Measurements from ENCODE around the gene F12.
A peak's percentile ranks its signal among the peaks of the same experiment; 100 is the strongest.

The F12 gene

DNA sequence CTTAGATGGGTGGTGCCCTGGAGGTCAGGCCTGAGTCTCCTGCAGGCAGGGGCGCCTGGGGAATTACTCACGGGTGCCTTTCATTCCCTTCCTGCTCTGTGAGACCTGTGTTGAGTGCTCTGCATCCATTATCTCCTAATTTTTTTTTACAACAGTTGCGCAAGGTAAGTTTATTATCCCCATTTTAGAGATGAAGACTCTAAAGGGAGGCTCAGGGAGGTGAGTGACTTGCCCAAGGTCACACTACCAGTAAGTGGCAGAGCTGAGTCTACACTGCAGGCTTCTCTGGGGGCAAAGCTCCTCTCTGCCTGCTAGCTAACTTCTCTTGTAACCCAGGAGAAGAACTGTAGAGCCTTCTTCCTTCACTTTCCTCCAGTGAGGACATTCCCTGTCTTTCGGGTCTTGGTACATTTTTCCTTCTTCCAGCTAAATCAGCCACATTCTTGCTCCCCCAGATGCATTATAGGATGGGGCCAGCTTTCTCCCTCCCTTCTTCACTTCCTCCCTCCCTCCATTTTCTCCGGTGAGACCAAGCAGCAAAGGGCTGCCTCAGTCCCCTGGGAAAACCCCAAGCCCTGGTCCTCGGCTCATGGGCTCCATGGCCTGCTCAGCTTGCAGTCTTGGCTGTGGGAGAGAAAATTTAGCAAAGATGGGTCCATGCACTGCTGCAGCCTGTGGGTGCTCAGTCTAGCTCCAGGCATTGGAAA lies 39.0 kb upstream of the F12 start:
- Histone ChIP-seq H3K27ac (ENCODE audit: low read length, poor library complexity, severe bottlenecking) (peak overlapping the region; percentile 81), H3K27me3 (ENCODE audit: control insufficient read depth in 1 of 2, insufficient read depth in 1 of 2, low read length in 2 of 2) (peaks cover 0 to 10% of the 10 kb centered on the region in 2 experiments), H4K91ac (ENCODE audit: low read length) (no peak overlapping the region), H3K18ac (ENCODE audit: low read depth in 1 of 2, low read length in 2 of 2) (no peak overlapping the region), H3K9me3 (ENCODE audit: control insufficient read depth, low read length) (no peaks in the 10 kb centered on the region), H2BK15ac (ENCODE audit: low read depth, poor library complexity, severe bottlenecking) (peak overlapping the region; percentile 13), H3K4me1 (ENCODE audit: control insufficient read depth, insufficient read depth, low read depth, low read length) (peaks cover 31% of the 10 kb centered on the region), H3K9ac (ENCODE audit: low read length) (no peak overlapping the region), H4K8ac (ENCODE audit: low read length) (no peak overlapping the region), H3K36me3 (ENCODE audit: control insufficient read depth in 1 of 2, insufficient read depth in 2 of 2, low read depth in 1 of 2, low read length in 2 of 2) (peaks cover 0 to 26% of the 10 kb centered on the region in 2 experiments), H2AFZ (ENCODE audit: low read depth, low read length) (no peak overlapping the region), H2BK12ac (ENCODE audit: low read length in 2 of 2) (no peak overlapping the region), H3K23ac (ENCODE audit: low read length in 2 of 2) (no peak overlapping the region), H2BK120ac (ENCODE audit: low read depth, low read length) (no peak overlapping the region), H3K4me2 (ENCODE audit: low read length, poor library complexity, severe bottlenecking) (no peak overlapping the region), H3K79me1 (replicated peaks; ENCODE audit: low read length, poor library complexity, severe bottlenecking) (peaks cover 15% of the 10 kb centered on the region), H3K4me3 (ENCODE audit: insufficient read depth in 1 of 2, low read depth in 1 of 2, low read length in 2 of 2) (peak overlapping the region in 1 of 2 experiments; percentile 66), H3K4ac (ENCODE audit: low read depth in 1 of 2, low read length in 2 of 2) (no peak overlapping the region), H2AK5ac (ENCODE audit: low read length, severe bottlenecking) (no peak overlapping the region), H3K14ac (ENCODE audit: low read length in 2 of 2) (no peak overlapping the region), H2BK5ac (ENCODE audit: low read depth, low read length, poor library complexity, severe bottlenecking) (no peak overlapping the region)
- no peak for DNase-seq
- WGBS, result 76% methylated on average over 6 of the region's 6 CpGs

DNA sequence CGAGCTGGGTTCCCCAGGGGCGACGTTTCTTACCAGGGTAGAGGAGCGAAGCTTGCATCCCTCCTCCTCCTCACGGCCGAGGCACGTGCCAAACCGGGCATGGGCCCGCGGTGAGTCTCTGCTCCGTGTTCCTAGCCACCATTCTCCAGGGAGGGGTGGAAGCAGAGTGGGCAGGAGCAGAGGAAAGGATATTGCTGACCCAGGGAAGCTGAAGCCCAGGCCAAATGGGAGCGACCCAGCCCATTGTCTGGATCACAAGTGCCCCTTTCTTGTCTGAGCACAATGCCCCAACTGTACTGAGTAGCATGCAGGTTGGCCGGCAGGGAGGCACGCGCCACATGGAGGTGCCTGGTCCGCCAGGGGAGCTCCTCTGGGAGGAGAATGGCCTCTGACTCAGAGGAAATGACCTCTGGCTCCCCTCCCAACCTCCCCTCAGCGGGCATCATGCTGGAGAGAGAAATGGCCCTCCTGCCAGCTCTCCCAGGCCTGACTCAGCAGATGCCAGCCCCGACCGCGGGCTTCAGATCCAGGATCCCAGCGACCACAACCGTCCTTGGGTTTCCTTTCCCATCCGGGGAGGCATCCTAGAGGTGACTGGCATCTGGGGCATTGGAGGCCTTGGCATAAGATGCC lies 38.4 kb upstream of the F12 start:
- H3K36me3 ChIP-seq (ENCODE audit: control insufficient read depth in 1 of 2, insufficient read depth in 2 of 2, low read depth in 1 of 2, low read length in 2 of 2), result peaks cover 0 to 32% of the 10 kb centered on the region in 2 experiments
- H3K9me3 ChIP-seq (ENCODE audit: control insufficient read depth, low read length), result no peaks in the 10 kb centered on the region
- H2BK5ac ChIP-seq (ENCODE audit: low read depth, low read length, poor library complexity, severe bottlenecking), result no peak overlapping the region
- peak overlapping the region; percentile 67 for H2AK5ac ChIP-seq (ENCODE audit: low read length, severe bottlenecking)
- peaks cover 0 to 10% of the 10 kb centered on the region in 2 experiments for H3K27me3 ChIP-seq (ENCODE audit: control insufficient read depth in 1 of 2, insufficient read depth in 1 of 2, low read length in 2 of 2)
- H3K4ac ChIP-seq (ENCODE audit: low read depth in 1 of 2, low read length in 2 of 2), result peak overlapping the region in 1 of 2 experiments; percentile 52
- WGBS, result 4% methylated on average over 19 of the region's 23 CpGs
- H2BK12ac ChIP-seq (ENCODE audit: low read length in 2 of 2), result peak overlapping the region in 1 of 2 experiments; percentile 37
- H3K79me1 ChIP-seq (replicated peaks; ENCODE audit: low read length, poor library complexity, severe bottlenecking), result peaks cover 11% of the 10 kb centered on the region
- H3K18ac ChIP-seq (ENCODE audit: low read depth in 1 of 2, low read length in 2 of 2), result peak overlapping the region; percentile 71 to 88
- H4K8ac ChIP-seq (ENCODE audit: low read length), result peak overlapping the region; percentile 73
- H3K9ac ChIP-seq (ENCODE audit: low read length), result peak overlapping the region; percentile 47
- H2BK15ac ChIP-seq (ENCODE audit: low read depth, poor library complexity, severe bottlenecking), result peak overlapping the region; percentile 52
- peak overlapping the region in 1 of 2 experiments; percentile 94 for H3K14ac ChIP-seq (ENCODE audit: low read length in 2 of 2)
- H3K27ac ChIP-seq (ENCODE audit: low read length, poor library complexity, severe bottlenecking), result peak overlapping the region; percentile 81
- H2AFZ ChIP-seq (ENCODE audit: low read depth, low read length), result no peak overlapping the region
- peaks cover 31% of the 10 kb centered on the region for H3K4me1 ChIP-seq (ENCODE audit: control insufficient read depth, insufficient read depth, low read depth, low read length)
- H3K23ac ChIP-seq (ENCODE audit: low read length in 2 of 2), result no peak overlapping the region
- peak overlapping the region; percentile 62 for H3K4me2 ChIP-seq (ENCODE audit: low read length, poor library complexity, severe bottlenecking)
- H4K91ac ChIP-seq (ENCODE audit: low read length), result peak overlapping the region; percentile 15
- H2BK120ac ChIP-seq (ENCODE audit: low read depth, low read length), result no peak overlapping the region
- DNase-seq, result peak; percentile 74
- peak overlapping the region; percentile 66 to 88 for H3K4me3 ChIP-seq (ENCODE audit: insufficient read depth in 1 of 2, low read depth in 1 of 2, low read length in 2 of 2)

DNA sequence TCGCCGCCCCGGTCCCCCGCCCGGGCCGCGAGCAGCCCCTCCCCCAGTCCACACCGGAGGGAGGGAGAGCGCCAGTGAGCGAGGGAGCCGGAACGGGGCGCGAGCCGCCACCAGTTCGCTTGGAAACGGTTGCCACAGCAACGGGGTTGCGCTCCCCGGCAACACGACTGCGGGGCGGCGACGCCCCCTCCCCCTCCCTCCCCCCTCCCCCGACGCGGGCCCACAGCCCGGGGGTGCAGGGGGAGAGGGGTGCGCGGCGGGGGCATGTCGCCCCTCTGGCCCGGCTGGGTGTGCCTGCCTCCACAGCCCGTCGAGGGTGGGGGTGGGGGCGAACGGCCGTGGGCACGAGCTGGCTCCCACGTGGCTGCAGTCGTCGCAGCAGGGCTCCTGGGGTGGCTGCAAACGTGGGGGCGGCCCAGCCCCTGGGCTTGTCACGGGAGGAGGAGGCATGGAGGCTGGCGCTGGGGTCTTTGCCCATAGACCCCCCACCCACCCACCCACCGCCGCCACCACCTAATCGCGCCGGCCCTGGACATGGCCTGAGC lies 37.8 kb upstream of the F12 start:
- Histone ChIP-seq H3K4me3 (ENCODE audit: insufficient read depth in 1 of 2, low read depth in 1 of 2, low read length in 2 of 2) (peak overlapping the region; percentile 80 to 88), H3K4ac (ENCODE audit: low read depth in 1 of 2, low read length in 2 of 2) (peak overlapping the region in 1 of 2 experiments; percentile 36), H3K4me2 (ENCODE audit: low read length, poor library complexity, severe bottlenecking) (peak overlapping the region; percentile 82), H3K14ac (ENCODE audit: low read length in 2 of 2) (peak overlapping the region in 1 of 2 experiments; percentile 76), H3K79me1 (replicated peaks; ENCODE audit: low read length, poor library complexity, severe bottlenecking) (peaks cover 7% of the 10 kb centered on the region), H2AFZ (ENCODE audit: low read depth, low read length) (peak overlapping the region; percentile 56), H3K9me3 (ENCODE audit: control insufficient read depth, low read length) (no peaks in the 10 kb centered on the region), H3K27me3 (ENCODE audit: control insufficient read depth in 1 of 2, insufficient read depth in 1 of 2, low read length in 2 of 2) (peaks cover 0 to 10% of the 10 kb centered on the region in 2 experiments), H3K4me1 (ENCODE audit: control insufficient read depth, insufficient read depth, low read depth, low read length) (peaks cover 31% of the 10 kb centered on the region), H2BK15ac (ENCODE audit: low read depth, poor library complexity, severe bottlenecking) (no peak overlapping the region), H2BK120ac (ENCODE audit: low read depth, low read length) (peak overlapping the region; percentile 11), H3K18ac (ENCODE audit: low read depth in 1 of 2, low read length in 2 of 2) (peak overlapping the region; percentile 78 to 88), H3K36me3 (ENCODE audit: control insufficient read depth in 1 of 2, insufficient read depth in 2 of 2, low read depth in 1 of 2, low read length in 2 of 2) (peaks cover 4 to 33% of the 10 kb centered on the region in 2 experiments), H4K91ac (ENCODE audit: low read length) (peak overlapping the region; percentile 79), H3K27ac (ENCODE audit: low read length, poor library complexity, severe bottlenecking) (peak overlapping the region; percentile 81), H4K8ac (ENCODE audit: low read length) (peak overlapping the region; percentile 83), H3K23ac (ENCODE audit: low read length in 2 of 2) (no peak overlapping the region), H2BK12ac (ENCODE audit: low read length in 2 of 2) (peak overlapping the region in 1 of 2 experiments; percentile 75), H2AK5ac (ENCODE audit: low read length, severe bottlenecking) (no peak overlapping the region), H2BK5ac (ENCODE audit: low read depth, low read length, poor library complexity, severe bottlenecking) (no peak overlapping the region), H3K9ac (ENCODE audit: low read length) (peak overlapping the region; percentile 71)
- 0% methylated on average over 8 of the region's 52 CpGs for WGBS
- DNase-seq, result peak; percentile 57
